Activated CD4-positive, alpha-beta T cell treated with anti-CD3 and anti-CD28 coated beads for 1 hour (primary cell): ENCODE measurements around the gene CFAP73.
A peak's percentile ranks its signal among the peaks of the same experiment; 100 is the strongest.
"Not testable (repeated sequence)": the region's sequence is repeated elsewhere in the genome, so short reads cannot be mapped to it uniquely, and the experiment has no call there.

ENCODE experiments used
- DNase-seq: peaks from one replicate; pipeline ENCODE4 v3.0.0-alpha.2; 2020

CFAP73 gene

DNA sequence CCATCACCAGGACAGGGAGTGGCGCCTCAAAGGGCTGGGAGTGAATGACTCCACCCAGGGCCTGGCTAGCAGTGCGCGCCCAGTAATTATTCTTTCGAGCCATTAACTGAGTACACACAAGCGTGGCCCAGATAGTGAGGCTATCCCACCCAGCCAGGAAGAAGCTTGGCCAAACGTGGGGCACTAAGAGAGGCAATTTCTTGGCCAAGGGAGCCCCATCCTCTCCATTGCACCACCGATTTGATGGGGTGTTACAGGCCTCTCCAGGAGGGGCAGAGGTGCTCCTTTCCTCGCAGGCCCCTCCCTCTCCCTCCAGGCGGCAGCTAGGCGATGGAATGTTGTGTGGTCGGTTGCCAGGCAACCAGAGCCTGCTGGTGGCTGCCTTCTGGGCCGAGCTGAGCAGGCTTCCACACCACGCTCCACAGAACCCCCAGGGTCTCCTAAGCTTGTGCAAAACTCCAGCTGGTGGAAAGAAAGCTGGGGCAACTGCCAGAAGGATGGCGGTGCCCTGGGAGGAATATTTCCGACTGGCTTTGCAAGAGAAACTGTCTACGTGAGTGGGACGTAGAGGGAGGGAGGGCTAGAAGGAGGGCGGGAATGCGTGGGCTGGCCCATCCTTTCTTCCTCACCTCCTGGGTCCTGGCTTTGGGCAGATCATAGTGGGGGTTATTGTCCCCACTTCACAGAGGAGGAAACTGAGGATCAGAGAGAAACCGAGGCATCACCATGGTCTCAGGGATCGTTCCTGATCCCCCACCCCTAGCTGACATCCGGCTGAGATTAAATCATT, at the start of gene CFAP73:
Gene CFAP73, plus strand, starts transcription at position 364 of the 790 bp plus-strand sequence. Its CDS starts 134 bp downstream, at position 498.
- no peak for DNase-seq

DNA sequence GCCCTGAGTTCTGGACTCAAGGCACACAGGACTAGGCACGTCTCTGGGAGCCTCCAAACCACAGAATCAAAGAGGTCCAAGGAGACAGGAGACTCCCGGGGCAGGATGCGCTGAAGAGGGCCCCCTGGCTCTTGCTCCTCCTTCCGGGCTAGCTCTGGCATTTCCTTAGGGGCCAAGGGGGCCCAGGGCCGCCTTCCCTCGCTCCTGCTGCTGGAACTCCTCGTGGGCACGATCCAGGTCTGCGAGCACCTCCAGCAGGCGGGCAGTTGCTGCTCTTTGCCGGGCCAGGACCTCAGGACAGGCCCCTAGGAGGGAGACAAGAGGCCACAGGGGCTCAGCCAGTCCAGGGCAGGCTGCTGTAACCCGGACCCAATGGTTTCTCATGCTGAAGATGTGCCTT, 49.8 kb upstream of the CFAP73 start:
- DNase-seq: no peak

DNA sequence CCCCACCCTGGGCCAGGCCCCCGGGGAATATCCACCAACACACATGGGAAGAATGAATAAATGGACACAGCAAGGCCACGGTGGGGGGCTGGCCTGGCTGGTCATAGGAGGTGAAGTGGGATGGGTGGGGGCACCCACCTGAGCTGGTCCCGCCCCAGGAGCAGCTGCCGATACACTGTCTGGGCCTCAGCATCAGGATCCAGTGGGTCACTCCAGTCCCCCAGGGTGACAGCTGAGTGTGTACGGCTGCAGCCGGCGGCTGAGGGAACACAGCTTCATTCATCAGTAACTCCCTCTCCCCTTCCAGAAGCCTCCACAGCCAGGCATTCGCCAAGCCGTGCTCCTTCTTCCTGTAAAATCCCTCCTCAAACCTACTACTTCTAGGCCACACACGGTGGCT, 47.8 kb upstream of the CFAP73 start:
- DNase-seq: no peak

DNA sequence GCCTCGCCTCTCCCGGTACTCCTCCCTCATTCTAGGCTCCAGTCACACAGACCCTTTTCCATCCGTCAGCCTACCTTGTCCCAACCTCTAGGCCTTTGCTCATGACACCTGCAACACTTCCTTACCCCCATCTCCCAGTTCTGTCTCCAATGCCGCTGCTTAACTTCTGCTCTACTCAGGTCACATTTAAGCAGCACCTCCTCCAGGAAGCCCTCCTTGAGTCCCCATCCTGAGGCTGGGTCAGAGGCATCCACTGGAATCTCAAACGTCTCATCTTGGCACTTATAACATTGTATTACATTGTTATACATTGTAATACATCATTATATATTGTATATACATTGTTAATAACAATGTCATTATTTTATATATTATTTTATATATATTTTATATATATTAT, 46.7 kb upstream of the CFAP73 start:
- DNase-seq: no peak

DNA sequence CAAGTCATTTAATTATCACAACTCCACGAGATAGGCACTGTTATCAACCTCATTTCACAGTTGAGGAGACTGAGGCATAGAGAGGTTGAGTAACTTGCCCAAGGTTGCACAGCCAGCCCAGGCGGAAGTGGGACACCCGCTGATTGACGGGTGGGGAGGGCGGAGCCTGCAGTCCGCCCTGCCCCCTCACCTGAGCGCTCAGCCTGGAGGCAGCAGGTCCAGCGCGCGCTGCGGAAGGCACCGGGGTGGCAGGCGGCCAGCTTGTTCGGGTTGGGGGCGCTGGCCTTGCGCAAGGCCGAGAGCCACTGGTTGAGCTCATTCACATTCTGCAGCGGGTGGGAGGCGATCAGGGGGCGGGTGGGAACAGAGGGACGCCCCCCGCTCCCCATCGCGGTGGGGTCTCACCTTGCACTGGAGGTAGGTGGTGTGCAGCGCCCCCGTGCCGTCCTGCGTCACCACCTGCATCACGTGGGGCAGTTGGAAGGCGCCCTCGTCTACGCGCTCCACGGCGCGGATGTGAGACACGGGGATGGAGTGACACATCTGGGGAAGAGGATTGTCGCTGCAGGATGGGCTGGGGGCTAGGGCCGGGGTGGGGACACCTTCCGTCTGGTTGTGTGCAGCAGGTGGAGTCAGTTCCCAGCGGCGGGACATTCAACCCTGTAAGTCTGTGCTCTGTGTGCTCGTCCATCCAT, 45.6 kb upstream of the CFAP73 start:
- peak; percentile 51 for DNase-seq

DNA sequence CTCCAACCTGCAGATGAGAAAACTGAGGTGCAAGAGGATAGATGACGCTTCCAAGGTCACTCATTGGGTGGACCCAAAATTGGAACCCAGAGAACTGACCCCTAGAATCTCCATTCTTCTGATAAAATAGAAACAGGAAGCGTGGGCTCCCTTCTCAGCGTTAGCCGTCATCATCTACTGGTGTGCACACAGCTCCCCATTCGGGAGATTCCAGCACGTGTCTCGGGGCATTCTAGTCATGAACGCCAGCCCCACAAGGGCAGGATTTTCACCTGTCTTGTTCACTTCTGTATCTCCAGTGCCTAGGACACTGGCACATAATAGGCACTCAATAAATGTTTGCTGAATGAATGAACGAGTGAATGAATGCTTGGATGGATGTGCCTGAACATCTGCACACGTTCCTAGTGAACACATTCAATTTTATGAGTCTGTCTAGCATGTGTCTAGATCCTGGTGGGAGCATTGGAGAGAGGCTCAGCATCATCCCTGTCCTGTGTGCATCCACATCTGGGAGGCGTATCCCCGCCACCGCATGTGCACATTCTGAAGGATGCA, 44.5 kb upstream of the CFAP73 start:
- DNase-seq: no peak

DNA sequence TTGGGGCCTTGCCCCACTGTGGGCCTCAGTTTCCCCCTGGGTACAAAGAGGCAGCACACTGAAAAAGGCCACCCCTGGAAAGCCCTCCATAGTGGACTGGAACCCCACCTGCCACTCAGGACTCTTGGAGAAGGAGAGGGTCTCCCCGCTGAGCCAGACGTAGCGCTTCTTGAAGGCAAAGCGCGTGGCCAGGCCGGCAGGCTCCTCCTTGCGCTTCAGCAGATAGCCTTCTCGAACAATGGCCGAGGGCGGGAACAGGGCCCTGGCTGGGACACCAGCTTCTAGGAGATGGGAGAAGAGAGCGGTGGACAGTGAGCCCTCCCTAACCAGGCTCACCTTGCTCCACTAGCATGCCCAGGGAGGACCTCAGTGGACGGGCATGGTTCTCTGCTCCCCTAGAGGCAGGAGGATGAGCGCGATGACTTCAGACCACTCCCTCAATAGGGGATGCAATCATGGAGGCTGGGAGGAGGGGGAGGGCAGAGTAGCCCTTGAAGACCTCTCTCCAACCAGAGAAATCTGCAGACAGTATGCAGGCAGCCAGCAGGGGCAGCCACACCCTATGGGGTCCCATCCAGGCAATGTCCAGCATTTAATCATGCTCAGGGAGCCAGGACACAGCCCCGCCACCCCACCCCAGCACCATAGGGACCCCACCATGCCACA, 43.8 kb upstream of the CFAP73 start:
- no peak for DNase-seq

DNA sequence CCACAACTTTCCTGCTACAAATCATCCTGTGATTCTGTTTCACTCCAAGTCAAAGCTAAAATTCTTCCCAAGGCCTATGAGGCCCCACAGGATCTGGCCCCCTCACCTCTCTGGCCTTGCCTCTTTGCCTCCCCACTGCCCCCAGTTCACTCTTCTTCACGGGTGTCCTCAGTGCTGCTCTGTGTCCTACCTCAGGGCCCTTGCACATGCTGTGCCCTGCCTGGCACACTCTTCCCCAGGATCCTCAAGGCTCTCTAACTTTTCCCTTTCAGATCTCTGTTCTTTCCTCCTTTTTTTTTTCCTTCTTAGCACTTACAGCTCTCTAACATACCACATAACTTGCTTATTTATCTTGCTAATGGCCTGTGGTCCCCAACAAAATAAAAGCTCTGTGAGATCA, 43.2 kb upstream of the CFAP73 start:
- no peak for DNase-seq

DNA sequence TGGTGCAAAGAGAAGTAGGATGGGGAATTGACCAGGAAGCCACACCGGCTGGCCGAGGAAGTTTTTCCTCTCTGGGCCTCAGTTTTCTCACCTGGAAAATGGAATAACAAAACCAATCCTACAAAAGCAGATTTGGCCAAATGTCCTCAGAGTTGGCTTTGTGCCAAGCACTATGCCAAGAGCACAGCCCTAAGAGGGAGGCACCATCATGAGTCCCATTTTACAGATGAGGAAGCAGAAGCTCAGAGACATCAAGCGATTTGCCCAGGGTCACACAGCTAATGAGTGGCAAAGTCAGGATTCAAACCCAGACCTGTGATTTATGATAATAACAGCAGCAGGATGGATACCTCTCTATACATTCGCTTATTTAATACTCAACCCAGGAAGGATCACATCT, 41.2 kb upstream of the CFAP73 start:
- no peak for DNase-seq

DNA sequence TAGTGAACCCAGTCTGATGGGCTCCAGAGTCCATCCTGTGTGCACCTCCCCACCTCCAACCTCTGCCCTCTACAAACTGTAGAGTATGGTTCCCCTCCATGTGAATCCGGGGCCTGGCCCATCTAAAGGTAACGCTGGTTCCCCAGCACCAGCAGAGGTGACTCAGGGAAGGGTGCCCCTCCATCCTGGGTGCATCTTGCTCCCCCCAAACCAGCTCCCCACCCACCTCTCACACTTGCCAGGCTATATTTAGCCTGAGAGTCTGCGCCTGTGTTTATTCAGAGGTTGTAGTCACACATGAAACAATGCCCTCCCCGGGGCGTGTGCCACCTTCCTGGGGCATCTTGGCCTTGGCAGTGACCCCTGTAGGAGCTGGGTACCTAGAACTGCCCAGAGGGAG, 40.2 kb upstream of the CFAP73 start:
- no peak for DNase-seq

DNA sequence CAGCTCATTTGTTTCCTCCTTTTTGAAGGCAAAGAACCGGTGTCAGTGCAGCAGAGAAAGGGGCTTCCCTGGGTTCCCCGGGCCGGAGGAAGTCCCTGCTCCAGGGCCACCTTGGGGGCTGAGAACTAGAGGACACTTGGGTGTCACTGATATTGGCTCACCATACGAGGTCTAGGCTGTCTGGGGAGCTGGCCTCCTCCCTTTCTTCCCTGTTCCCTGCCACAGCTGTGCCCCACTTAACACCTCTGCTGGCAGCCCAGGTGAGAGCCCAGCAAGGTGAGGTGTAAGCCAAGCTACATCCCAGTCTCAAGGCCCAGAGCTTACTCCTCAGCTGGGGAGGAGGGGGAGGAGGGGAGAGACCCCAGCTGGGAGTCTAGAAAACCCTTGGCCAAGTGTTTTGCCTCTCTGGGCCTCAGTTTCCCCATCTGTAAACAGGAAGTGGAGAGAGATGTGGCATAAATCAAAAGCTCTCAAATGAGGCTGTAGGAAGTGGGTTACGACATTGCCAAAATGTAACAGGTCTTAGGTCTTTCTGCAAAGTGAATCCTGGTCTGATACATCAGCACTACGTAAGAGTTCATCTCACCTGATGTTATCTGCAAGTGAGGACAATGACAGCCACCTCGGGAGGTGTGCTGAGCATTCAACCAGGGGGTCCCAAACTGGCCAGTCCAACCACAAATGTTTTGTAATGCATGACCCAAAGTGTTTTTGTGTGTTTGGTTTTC, 39.5 kb upstream of the CFAP73 start:
- no peak for DNase-seq

DNA sequence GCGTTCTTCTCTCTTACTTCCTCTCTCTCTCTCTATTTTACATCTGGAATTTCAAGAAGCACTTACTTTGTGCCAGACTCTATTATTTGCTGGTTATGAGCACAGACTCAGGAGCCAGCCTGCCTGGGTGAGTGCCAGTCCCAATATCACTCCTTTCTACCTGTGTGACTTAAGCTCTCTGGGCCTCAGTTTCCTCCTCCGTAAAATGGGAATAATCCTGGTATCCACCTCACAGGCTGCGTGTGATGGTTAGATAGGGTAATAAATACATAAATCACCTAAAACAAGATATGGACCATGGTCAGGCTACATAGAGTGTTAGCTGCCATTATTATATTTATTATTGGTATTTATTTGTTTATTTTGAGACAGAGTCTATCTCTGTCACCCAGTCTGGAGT, 38.3 kb upstream of the CFAP73 start:
- no peak for DNase-seq

DNA sequence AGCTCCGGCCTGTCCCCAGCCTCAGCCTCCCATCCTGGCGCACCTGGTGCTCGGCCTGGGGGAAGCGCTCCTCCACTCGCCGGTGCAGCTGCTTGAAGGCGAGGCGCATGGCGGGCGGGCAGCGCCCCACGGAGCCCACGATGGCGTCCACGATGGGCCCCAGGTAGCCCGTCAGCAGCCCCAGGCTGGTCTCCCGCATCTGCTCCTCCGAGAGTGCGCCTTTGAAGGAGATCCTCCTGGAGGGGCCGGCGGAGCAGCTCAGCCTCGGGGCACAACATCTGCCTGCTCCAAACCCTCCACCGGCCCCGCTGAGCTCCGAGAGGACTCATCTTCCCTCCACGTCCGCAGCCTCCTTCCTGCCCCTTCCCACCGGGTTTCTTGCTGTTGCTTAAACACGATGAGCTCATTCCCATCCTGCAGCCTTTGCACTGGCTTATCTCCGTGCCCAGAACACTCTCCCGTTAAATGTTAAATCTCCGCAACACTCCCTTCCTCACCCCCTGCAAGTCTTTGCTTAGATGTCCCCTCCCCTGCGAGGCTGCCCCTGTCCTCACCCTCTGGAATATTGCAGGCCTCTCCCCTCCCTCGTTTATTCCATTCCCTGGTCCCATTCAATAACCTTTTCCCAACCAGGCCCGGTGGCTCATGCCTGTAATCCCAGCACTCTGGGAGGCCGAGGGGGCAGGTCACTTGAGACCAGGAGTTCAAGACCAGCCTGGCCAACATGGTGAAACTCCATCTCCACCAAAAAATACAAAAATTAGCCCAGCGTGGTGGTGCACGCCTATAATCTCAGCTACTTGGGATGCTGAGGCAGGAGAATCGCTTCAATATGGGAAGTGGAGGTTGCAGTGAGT, 37.3 kb upstream of the CFAP73 start:
- no peak for DNase-seq

DNA sequence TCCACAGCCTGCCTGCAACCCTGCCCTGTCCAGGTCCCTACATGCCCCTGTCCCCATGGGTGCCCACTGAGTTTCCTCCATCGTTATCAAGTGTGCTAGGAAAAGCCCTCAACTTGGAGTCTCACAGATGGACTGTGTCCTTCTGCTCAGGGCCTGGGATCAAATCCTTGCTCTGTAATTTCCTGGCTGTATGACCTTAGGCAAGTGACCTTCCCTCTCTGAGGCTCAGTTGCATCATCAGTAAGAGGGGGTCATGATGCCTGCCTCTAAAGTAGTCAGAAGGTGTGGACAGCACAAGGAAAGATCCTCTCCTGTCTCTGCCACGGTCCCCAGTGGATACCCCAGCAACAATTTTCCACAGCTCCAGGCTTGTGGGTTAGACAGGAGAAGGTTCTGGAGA, 36.1 kb upstream of the CFAP73 start:
- DNase-seq: no peak

DNA sequence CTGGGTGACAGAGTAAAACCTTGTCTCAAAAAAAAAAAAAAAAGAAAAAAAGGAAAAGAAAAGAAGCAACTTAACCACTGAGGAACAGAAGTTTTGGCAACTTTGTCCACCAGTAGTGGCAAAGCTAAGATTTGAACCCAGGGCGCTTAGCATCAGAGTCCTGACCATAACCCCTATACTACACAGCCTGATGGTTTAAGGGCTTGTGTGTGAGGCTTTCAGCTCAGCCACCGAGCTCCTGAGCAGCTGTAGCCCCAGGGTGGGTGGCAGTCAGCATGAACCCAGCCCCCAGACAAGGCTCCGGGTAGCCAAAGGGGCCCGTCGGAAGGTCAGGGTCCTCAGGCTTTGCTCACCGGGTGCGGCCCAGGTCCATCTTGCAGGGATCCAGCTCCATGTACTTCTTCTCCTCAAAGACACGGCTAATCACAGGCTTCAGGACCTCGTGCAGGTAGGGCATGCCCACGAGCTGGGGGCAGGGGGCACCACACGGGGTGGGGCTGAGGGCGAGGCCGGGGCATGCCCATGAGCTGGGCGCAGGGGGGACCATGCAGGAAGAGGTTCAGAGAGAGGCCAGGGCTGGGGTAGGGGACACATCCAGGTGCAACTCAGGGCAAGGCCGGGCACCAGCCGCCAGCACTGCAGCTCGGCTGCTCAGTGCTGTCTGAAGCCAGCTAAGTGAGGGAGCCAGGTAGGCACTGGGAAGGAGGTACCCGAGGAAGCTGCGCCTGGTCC, 34.9 kb upstream of the CFAP73 start:
- DNase-seq: no peak

DNA sequence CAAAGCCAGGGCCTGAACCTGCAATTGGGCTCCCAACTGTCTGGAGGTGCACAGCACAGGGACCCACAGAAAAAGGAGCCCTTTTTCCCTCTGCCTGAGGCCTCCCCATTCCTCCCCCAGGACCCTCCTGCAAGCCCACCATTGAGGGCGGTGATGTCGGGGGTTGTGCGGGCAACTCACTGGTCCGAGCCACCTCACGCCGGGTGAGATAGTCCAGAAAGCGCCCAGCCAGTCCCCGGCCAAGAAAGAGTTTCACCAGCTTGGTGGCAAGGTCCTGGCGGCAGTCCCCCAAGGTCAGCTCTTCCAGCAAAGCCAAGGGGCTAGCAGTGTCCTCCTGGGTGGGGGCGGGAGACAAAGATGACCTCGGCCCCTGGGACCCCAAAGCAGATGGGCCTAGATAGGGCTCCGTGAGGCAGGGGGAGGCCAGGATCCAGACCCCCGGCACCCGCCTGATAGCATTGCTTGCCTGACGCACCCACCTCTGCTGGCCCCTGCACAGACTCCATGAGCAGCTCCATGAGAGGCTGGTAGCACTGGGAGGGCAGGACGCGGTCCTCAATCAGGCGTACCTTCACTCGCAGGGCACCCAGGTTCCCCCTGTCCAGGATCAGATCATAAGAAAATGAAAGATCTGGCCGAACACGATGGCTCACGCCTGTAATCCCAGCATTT, 33.9 kb upstream of the CFAP73 start:
- no peak for DNase-seq

DNA sequence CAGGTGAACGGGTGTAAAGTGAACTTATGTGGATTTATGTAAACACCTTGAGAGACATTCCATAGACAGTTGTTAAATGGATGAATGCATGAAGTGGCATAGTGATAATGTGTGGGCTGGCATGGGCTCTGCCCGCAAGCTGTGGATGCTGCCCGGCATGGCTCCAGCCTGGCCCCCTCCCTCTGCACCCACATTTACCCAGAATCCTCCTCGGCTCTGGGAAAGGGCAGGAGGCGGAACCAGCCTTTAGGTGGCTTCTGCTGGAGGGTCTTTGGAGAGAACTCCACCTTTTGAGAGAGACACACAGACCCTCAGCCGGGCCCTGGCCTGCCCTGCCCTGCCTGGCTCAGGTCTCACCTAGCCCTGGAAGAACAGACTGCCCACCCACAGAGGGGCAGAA, 32.6 kb upstream of the CFAP73 start:
- DNase-seq: no peak

DNA sequence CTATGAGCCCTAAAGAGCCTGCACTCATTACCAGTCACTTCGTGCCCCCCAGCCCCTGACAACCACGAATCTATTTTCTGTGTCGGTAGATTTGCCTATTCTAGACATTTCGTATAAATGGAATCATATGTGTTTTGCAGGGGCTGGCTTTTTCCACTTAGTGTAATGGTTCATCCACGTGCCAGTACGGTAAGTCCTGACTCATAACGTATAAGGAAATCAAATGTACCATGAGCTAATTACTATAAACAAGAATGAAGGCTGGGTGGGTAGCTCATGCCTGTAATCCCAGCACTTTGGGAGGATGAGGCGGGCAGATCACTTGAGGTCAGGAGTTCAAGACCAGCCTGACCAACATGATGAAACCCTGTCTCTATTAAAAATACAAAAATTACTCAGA, 31.8 kb upstream of the CFAP73 start:
- not testable (repeated sequence) for DNase-seq

DNA sequence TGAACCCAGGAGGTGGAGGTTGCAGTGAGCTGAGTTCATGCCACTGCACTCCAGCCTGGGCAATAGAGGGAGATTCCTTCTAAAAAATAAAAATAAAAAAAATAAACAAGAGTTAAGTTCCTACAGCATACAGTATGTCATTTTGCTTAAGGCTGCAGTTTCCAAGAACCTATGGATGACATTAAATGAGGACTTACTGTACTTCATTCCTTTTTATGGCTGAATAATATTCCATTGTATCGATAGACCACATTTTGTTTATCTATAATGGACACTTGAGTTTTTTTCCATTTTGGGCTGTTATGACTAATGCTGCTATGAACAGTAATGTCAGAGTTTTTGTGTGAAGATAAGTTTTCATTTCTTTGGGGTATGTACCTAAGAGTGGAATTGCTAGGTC, 31.4 kb upstream of the CFAP73 start:
- DNase-seq: no peak

DNA sequence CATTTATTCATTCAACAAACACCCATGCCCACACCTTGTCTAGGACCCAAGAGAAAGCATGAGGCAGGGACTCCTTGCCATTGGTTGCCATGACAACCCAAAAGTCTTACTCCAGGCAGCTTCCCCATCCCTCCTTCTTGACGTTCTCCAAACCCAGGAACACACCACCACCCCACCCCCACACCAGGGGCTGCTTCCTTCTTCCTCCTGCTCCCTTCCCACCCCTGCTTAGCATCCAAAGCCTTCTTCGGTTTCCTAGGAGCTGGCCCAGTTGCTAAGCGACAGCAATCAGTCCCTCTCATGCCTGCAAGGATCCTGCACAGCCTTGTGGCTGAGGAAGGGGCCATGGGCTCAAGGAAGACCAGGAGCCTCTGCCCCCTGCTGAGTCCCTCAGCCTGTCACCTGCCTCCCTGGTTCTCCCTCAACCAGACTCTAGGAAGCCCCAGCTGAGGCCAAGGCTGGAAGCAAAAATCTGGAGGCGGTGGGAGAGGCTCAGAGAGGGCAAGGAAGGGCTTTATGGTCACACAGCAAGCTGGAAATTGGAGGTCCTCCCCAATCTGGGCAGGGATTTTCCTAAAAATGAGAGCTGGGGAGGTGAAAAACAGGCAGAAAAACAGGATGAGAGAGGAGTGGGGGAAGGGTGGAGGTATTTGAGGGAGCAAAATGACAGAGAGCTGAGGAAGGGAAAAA, 29.4 kb upstream of the CFAP73 start:
- no peak for DNase-seq
